Karpas-422 (cell line): ENCODE results near the gene PDXK. TPM values are rescaled to one million over a fixed set of nuclear protein-coding genes. Genes with fewer than 3 reads are reported as not detected.

Experiments used
- DNase-seq: peaks from one replicate; pipeline ENCODE4 v3.0.0-alpha.2; 2015
- H2AFZ ChIP-seq: fragments of 200-600 bp; sonication (generic); 2 replicates; pipeline ENCODE4 v1.6.1; 2014; ENCODE audit warnings: antibody characterized with exemption, low read length, mixed read lengths
- H3K27ac ChIP-seq: fragments of 200-600 bp; sonication (generic); 2 replicates; pipeline ENCODE4 v1.5.1; 2014; ENCODE audit warnings: mild to moderate bottlenecking, low read length, moderate library complexity
- H3K27me3 ChIP-seq: fragments of 200-600 bp; sonication (generic); 2 replicates; pipeline ENCODE4 v1.6.1; 2014; ENCODE audit warnings: low read length, mixed read lengths
- H3K36me3 ChIP-seq: fragments of 200-600 bp; sonication (generic); 2 replicates; pipeline ENCODE4 v1.6.1; 2014; ENCODE audit warnings: low read length, mixed read lengths; ENCODE audit not compliant: insufficient read depth
- H3K4me1 ChIP-seq: fragments of 200-600 bp; sonication (generic); 2 replicates; pipeline ENCODE4 v1.6.1; 2014; ENCODE audit warnings: mild to moderate bottlenecking, low read length, mixed read lengths
- H3K4me2 ChIP-seq: fragments of 200-600 bp; sonication (generic); 2 replicates; pipeline ENCODE4 v1.6.1; 2014; ENCODE audit warnings: low read length, low read depth, mild to moderate bottlenecking; ENCODE audit not compliant: poor library complexity, severe bottlenecking
- H3K4me3 ChIP-seq: fragments of 200-600 bp; sonication (generic); 2 replicates; pipeline ENCODE4 v1.5.1; 2014; ENCODE audit warnings: mild to moderate bottlenecking, antibody characterized with exemption, low read length, mixed read lengths
- H3K79me2 ChIP-seq: fragments of 200-600 bp; sonication (generic); 2 replicates; pipeline ENCODE4 v1.6.1; 2014; ENCODE audit warnings: mild to moderate bottlenecking, low read length, mixed read lengths
- H3K9ac ChIP-seq: fragments of 200-600 bp; sonication (generic); 2 replicates; pipeline ENCODE4 v1.6.0; 2014; ENCODE audit warnings: low read length
- H3K9me2 ChIP-seq: fragments of 200-600 bp; sonication (generic), shearing (Covaris generic); replicated peaks from 2 replicates; pipeline ENCODE4 v1.6.0; 2014; ENCODE audit warnings: mild to moderate bottlenecking, low read length, moderate library complexity; ENCODE audit not compliant: insufficient read depth
- H3K9me3 ChIP-seq: fragments of 300-700, 200-600 bp; sonication (generic); 2 replicates; pipeline ENCODE4 v1.6.1; 2014; ENCODE audit warnings: low read length, mixed read lengths
- H4K20me1 ChIP-seq: fragments of 200-600 bp; sonication (generic); 2 replicates; pipeline ENCODE4 v1.6.1; 2014; ENCODE audit warnings: mild to moderate bottlenecking, antibody characterized with exemption, low read length, low read depth; ENCODE audit not compliant: insufficient read depth
- total RNA-seq: library from RNA; depleted of rRNA; stranded (reverse); fragments of >200 nt; shearing (Covaris generic); gene quantifications from 2 replicates; pipeline ENCODE4 v1.2.3, GENCODE V29; 2014; ENCODE audit warnings: low replicate concordance

The PDXK gene
- total RNA-seq, 1 experiment from 2014 or later = 44.7 TPM

GRCh38 chr21:43749651-43750262, 30.8 kb downstream of the PDXK start:
- Histone ChIP-seq H3K27ac (no peak overlapping the region), H3K4me1 (peaks cover 6% of the 10 kb centered on the region; the same call in 1 of the 2 replicates), H3K9me3 (no peaks in the 10 kb centered on the region), H3K9ac (no peak overlapping the region), H2AFZ (no peak overlapping the region), H3K36me3 (peaks cover 10% of the 10 kb centered on the region; the same call in 1 of the 2 replicates), H3K27me3 (no peaks in the 10 kb centered on the region), H3K4me2 (no peak overlapping the region), H4K20me1 (no peaks in the 10 kb centered on the region), H3K79me2 (no peaks in the 10 kb centered on the region), H3K9me2 (no peaks in the 10 kb centered on the region), H3K4me3 (no peak overlapping the region)
- DNase-seq = no peak

- Histone ChIP-seq H4K20me1 (no peaks in the 10 kb centered on the region), H3K4me2 (no peak overlapping the region), H3K36me3 (peaks cover 11% of the 10 kb centered on the region), H3K4me1 (peaks cover 6% of the 10 kb centered on the region; the same call in 1 of the 2 replicates), H3K79me2 (no peaks in the 10 kb centered on the region), H2AFZ (no peak overlapping the region), H3K27ac (no peak overlapping the region), H3K4me3 (no peak overlapping the region), H3K9me3 (no peaks in the 10 kb centered on the region), H3K27me3 (no peaks in the 10 kb centered on the region), H3K9me2 (no peaks in the 10 kb centered on the region), H3K9ac (no peak overlapping the region)
- no peak for DNase-seq
Measured at GRCh38 chr21:43750339-43751033, 31.6 kb downstream of the PDXK start.

- Histone ChIP-seq H3K9me3 (no peaks in the 10 kb centered on the region), H3K4me1 (peaks cover 6% of the 10 kb centered on the region; the same call in 1 of the 2 replicates), H4K20me1 (no peaks in the 10 kb centered on the region), H3K79me2 (no peaks in the 10 kb centered on the region), H3K36me3 (peaks cover 17% of the 10 kb centered on the region), H2AFZ (no peak overlapping the region), H3K4me2 (no peak overlapping the region), H3K27ac (no peak overlapping the region), H3K9me2 (no peaks in the 10 kb centered on the region), H3K4me3 (no peak overlapping the region), H3K27me3 (no peaks in the 10 kb centered on the region), H3K9ac (no peak overlapping the region)
- DNase-seq = no peak
Measured at GRCh38 chr21:43751955-43752591, 33.1 kb downstream of the PDXK start.

GRCh38 chr21:43752758-43753438, 34.0 kb downstream of the PDXK start:
- Histone ChIP-seq H2AFZ (no peak overlapping the region), H3K9ac (no peak overlapping the region), H3K4me2 (no peak overlapping the region), H3K27me3 (no peaks in the 10 kb centered on the region), H3K9me3 (no peaks in the 10 kb centered on the region), H3K4me3 (no peak overlapping the region), H3K9me2 (no peaks in the 10 kb centered on the region), H3K79me2 (no peaks in the 10 kb centered on the region), H3K27ac (no peak overlapping the region), H3K36me3 (peaks cover 17% of the 10 kb centered on the region; the same call in 1 of the 2 replicates), H3K4me1 (peaks cover 6% of the 10 kb centered on the region; the same call in 1 of the 2 replicates), H4K20me1 (no peaks in the 10 kb centered on the region)
- no peak for DNase-seq

- H3K36me3 ChIP-seq = peaks cover 17% of the 10 kb centered on the region; the same call in 1 of the 2 replicates
- no peak overlapping the region for H3K4me2 ChIP-seq
Measured at GRCh38 chr21:43753439-43753799, 34.5 kb downstream of the PDXK start.

GRCh38 chr21:43754948-43755781, 36.2 kb downstream of the PDXK start:
- no peak overlapping the region for H3K4me3 ChIP-seq
- no peaks in the 10 kb centered on the region for H3K4me1 ChIP-seq
- H2AFZ ChIP-seq = no peak overlapping the region
- peak; percentile 64 for DNase-seq
- no peak overlapping the region for H3K4me2 ChIP-seq
- H3K9ac ChIP-seq = no peak overlapping the region
- no peaks in the 10 kb centered on the region for H3K9me2 ChIP-seq
- H3K9me3 ChIP-seq = no peaks in the 10 kb centered on the region
- H3K27me3 ChIP-seq = no peaks in the 10 kb centered on the region
- H4K20me1 ChIP-seq = no peaks in the 10 kb centered on the region
- H3K27ac ChIP-seq = no peak overlapping the region
- no peaks in the 10 kb centered on the region for H3K79me2 ChIP-seq
- H3K36me3 ChIP-seq = peaks cover 17% of the 10 kb centered on the region; the same call in 1 of the 2 replicates

More at GRCh38 chr21:43753439-43753799, 34.5 kb downstream of the PDXK start:
- no peaks in the 10 kb centered on the region for H3K9me2 ChIP-seq
- no peak overlapping the region for H3K4me3 ChIP-seq
- no peaks in the 10 kb centered on the region for H3K9me3 ChIP-seq
- no peaks in the 10 kb centered on the region for H4K20me1 ChIP-seq
- H3K27me3 ChIP-seq = no peaks in the 10 kb centered on the region
- no peak for DNase-seq
- no peak overlapping the region for H3K9ac ChIP-seq
- H2AFZ ChIP-seq = no peak overlapping the region
- H3K4me1 ChIP-seq = peaks cover 6% of the 10 kb centered on the region; the same call in 1 of the 2 replicates
- no peaks in the 10 kb centered on the region for H3K79me2 ChIP-seq
- no peak overlapping the region for H3K27ac ChIP-seq

- no peak overlapping the region for H3K9ac ChIP-seq
- H3K4me1 ChIP-seq = no peaks in the 10 kb centered on the region
- DNase-seq = no peak
Measured at GRCh38 chr21:43755820-43756594, 37.1 kb downstream of the PDXK start.

More at GRCh38 chr21:43755820-43756594, 37.1 kb downstream of the PDXK start:
- H3K9me2 ChIP-seq = no peaks in the 10 kb centered on the region
- H3K27me3 ChIP-seq = no peaks in the 10 kb centered on the region
- H4K20me1 ChIP-seq = no peaks in the 10 kb centered on the region
- H2AFZ ChIP-seq = no peak overlapping the region
- no peaks in the 10 kb centered on the region for H3K9me3 ChIP-seq
- H3K36me3 ChIP-seq = peaks cover 17% of the 10 kb centered on the region; the same call in 1 of the 2 replicates
- H3K79me2 ChIP-seq = no peaks in the 10 kb centered on the region
- H3K4me2 ChIP-seq = no peak overlapping the region
- no peak overlapping the region for H3K27ac ChIP-seq
- H3K4me3 ChIP-seq = no peak overlapping the region
